NCI-H2029 treated with DMSO at 0.1 percent for 48 hours (cell line): Measurements from ENCODE around the gene PACS1.

Source experiments
- DNase-seq: peaks from one replicate; lab custom pipeline; 2025; lab: John Stamatoyannopoulos, UW

The PACS1 gene

DNA sequence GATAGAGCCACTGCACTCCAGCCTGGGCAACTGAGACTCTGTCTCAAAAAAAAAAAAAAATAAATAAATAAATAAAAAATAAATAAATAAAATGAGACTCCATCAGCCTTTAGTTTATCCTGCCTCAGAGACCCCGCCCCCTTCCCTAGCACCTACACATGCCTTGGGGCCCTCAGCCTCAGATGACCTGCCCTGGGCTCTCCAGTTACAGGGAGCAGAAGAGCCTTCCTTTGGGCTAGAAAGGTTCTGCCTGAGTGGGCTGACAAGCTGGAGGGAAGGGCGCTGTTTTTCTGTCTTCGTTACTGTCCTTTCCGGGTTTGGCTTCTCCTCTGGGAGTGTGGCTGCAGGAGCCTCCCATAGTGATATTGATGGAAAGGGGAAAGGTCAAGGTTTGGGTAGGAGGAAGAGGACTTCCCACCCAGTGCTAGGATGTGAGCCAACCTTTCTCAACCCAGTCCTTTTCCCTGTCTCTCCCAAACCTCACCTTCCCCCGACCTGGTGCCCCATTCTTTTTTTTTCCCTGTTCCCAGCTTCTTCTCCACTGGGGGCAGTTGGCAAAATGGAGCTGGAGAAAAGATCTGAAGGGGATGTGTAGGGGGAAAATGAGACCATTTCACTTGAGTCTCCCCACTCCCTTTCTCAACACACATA, 19.4 kb upstream of the PACS1 start:
- no peak for DNase-seq

DNA sequence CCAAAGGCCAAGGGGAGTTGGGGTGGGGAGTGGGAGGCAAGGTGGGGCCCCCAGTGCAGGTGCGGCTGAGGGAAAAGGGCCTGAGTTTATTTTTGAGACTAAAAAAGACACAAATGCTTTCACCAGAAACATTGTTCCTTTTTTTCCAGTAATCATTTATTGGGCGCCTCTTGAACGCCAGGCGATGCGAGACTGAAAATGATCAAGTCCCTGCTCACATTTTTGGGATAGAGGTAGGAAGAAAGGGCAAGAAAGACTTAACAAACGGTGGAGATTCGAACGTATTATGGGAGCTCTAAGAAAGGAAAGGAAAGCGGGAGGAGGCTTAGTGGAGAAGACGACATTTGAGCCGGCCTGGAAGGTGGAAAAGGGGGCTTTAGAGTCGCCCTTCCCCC, 18.7 kb upstream of the PACS1 start:
- DNase-seq: no peak

DNA sequence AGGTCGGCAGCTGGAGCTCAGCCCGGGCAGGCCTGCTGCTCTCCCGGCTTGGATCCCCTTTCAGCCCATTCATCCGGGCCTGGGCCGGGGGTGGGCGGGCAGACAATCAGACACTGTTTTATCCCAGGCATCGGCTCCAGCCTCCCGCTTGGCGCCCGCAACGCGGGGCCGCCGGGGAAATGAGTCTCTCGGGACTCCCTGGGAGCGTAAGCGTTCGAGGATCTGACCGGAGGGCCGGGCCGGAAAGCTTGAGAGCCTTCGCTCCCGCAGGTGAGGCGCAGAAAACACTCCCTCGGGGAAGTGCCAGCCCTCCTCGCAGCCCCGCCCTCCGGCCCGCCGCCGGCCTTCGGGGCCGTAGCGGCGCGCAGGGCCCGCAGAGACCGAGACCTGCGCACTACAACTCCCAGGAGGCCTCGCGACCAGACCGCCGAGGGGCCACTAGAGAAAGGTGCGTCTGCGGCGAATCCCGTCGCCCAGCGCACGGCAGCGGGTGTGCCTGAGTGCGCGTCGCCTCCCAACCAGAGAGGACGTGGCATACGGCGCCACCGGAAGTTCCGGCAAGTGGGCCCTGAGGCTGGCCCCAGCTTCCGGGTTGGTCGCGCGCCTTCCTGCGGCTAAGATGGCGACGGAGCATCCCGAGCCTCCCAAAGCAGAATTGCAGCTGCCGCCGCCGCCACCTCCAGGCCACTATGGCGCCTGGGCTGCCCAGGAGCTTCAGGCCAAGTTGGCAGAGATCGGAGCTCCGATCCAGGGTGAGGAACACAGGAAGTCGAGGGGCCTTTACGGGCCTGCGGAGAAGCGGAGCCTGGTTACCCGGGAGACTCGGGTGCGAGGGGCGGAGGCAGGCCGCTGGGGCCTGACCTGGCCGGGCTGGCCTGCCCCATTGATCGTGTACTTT, 18.1 kb upstream of the PACS1 start, which contains the start of gene SF3B2:
TSS of gene SF3B2 (plus strand) at position 599 of the 898 bp plus-strand sequence. CDS start at position 620, 21 bp downstream.
- DNase-seq: peak; percentile 91

DNA sequence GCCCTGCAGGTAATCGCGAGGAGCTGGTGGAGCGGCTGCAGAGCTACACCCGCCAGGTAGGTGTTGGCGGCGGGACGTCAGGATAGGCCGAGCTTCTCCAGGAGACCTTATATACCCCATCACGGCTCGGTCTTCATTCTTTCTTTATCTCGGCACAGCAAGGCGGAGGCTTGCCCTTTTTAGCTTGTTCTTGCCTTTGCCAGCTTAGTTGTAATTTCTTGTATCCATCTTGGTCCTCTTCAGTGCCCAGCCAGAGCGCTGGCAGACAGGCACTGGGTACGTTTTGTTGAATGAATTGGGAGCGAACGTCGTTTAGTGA, 17.4 kb upstream of the PACS1 start:
- DNase-seq: no peak

DNA sequence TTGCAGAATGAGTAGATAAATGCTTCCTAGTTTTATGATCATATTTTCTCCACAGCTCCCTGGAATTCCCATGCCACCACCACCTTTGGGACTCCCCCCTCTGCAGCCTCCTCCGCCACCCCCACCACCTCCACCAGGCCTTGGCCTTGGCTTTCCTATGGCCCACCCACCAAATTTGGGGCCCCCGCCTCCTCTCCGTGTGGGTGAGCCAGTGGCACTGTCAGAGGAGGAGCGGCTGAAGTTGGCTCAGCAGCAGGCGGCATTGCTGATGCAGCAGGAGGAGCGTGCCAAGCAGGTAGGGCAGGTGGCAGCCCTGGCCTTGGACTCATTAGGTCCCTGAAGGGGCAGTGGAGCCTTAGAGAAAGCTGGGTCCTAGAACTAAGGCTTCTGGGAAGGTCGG, 15.1 kb upstream of the PACS1 start:
- DNase-seq: no peak

DNA sequence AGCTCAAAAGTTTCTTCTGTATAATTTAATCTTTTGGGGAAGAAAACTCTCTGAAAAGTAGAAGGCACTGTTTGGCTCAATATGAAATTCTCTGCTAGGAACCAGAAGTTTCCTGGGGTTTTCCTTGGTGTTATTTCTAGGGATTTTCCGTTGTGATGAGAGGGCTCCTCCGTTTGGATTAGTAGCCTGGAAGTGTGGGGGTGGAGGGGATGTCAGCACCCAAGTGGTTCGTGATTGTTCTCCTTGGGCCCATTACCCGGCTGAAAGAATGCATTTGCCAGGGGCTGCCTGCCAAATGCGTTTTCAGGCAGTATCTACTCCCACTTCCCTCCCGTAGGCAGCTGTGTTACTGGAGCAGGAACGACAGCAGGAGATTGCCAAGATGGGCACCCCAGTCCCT, 13.6 kb upstream of the PACS1 start:
- no peak for DNase-seq

DNA sequence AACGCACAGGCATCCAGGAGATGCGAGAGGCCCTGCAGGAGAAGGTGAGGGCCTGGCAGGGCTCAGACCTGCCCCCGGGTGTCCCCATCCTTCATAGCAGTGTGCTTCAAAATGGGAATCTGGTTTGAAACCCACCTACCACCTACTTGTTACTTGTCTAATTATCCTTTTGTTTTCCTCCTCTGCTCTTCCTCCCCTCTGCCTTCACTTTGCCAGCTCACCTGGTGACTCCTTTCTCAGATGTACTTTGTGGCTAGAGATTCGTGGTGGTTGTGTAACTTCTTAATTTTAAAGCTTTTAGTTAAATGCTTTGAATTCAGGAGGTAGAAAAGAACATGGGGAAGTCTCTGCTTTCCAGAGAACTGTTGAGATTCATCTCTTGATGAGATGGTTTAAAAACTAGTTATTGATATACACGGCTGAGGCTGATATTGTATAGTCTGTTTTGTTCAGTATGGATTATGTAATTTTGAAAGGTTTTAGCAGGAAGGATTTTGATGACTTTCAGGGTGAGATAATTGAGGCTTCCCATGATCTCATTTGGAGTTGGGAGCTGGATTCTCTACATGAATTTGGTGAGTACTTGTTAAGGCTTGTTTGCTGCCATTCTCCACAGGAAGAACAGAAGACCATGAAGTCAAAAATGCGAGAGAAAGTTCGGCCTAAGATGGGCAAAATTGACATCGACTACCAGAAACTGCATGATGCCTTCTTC, 9.9 kb upstream of the PACS1 start:
- DNase-seq: no peak

DNA sequence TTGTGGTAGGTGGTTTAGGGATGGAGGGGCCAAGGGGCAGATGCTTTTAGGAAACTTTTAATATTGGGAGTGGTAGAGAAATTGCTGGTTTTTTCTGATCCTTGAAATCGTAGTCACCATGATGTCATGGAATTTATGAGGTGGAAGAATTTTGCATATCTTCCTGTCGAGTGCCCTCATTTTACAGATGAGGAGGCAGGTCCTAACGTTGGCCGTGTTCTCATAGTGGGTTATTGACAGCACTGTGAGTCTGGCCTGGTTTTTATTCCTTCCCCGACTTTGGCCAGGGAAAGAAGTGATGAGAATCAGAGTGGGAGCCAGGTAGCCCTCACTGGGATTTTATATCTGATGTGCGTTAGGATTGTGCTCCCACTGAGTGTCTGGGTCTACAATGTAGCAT, 8.8 kb upstream of the PACS1 start:
- no peak for DNase-seq

DNA sequence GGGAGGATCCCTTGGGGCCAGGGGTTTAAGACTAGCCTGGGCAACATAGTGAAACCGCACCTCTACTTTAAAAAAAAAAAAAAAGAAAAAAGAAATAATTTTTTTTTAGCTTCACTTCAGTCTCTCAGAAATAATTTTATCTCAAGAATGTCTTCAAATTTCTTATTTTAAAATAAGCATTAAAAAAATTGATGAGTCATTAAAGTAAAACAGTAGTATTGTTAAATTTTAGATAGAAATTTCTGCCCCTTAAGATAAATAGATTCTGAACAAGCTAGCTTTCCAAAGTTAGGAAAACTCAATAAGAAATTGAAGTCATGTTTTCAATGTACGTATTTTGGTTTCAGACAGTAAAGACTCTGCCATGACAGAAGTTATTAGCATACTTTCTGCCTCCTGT, 7.7 kb upstream of the PACS1 start:
- DNase-seq: no peak

DNA sequence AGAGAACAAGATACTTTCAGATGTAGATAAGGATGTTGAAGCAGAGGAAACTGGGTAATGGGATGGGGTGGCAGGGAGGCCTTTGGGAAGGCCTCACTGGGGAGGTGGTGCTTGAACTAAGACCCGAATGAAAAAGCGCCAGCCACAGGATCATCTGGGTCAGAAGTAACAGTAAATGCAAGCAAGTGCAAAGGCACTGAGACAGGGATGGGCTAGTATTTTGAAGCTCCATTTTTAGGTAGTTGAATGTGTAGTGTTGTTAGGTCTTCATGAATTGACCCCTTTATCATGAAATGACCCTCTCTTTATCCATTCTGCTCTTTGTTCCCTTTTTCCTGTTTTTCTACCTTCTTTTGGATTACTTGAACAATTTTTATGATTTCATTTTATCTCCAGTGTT, 6.2 kb upstream of the PACS1 start:
- DNase-seq: no peak

DNA sequence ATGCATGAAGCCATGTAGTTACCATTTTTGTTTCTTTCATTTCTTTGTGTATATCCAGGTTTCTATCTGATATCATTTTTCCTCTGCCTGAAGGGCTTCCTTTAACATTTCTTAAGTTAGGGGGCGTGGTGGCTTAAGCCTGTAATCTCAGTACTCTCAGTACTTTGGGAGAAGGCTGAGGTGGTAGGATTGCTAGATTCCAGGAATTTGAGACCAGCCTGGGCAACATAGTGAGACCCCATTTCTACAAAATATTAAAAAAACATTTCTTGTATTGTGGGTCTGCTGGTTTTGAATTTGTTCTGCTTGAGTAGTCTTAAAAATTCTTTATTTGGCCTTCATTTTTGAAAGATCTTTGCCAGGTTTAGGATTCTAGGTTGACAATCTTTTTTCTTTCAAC, 5.5 kb upstream of the PACS1 start:
- no peak for DNase-seq

DNA sequence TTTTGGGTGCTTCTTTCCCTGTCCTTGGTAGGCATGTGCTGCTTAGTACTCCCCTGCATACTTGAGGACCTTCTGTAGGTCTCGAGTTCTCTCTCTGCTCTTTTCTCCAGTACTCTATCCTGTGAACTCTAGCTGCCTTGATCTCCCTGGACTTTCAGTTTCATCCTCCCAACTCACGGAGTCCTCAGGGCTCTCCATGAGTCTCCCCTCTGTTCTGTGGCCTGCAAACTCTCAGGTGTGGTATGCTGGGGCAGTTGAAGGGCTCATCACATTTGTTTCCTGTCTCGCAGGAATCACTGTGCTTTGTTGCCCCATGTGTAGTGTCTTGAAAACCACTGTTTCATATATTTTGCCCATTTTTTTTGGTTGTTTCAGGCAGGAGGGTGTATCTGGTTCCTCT, 3.3 kb upstream of the PACS1 start:
- no peak for DNase-seq

DNA sequence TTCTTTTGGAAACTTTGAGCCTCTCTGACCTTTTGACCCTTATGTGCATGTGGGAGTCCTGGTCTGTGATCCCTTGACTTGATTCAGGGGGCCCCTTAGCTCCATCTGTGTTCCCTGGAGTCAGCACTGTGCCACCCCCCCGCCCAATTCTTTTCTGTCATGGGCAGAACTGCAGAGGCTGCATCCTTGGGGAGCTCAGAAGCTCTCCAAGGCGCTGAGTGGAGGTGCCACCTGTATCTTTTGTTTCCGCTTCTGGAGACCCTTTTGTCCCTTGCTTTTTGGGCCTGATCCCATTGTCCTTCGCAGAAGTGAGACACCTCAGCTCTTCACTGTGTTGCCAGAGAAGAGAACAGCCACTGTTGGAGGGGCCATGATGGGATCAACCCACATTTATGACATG, 2.4 kb upstream of the PACS1 start:
- DNase-seq: no peak

DNA sequence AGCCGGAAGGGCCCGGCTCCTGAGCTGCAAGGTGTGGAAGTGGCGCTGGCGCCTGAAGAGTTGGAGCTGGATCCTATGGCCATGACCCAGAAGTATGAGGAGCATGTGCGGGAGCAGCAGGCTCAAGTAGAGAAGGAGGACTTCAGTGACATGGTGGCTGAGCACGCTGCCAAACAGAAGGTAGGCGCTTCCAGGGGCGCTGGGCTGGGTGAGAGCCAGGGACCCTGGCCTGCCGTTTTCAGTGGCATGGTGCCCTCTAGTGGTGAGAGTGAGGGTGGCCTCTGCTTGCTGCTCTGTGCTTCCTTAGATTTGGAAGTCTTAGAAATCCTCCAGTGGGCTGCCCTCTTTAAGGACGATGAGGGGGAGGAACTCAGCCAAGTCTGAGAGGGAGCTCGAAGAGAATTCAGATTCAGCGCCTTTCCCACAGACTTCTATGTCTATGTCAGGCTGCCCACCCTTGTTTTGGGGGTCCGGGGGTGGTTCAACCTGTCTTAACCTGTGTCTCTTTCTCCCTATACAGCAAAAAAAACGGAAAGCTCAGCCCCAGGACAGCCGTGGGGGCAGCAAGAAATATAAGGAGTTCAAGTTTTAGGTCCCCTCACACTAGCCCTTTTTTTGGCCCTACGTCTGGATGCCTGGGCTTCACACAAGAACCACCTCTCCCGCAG, 1.8 kb upstream of the PACS1 start:
- DNase-seq: peak; percentile 29

DNA sequence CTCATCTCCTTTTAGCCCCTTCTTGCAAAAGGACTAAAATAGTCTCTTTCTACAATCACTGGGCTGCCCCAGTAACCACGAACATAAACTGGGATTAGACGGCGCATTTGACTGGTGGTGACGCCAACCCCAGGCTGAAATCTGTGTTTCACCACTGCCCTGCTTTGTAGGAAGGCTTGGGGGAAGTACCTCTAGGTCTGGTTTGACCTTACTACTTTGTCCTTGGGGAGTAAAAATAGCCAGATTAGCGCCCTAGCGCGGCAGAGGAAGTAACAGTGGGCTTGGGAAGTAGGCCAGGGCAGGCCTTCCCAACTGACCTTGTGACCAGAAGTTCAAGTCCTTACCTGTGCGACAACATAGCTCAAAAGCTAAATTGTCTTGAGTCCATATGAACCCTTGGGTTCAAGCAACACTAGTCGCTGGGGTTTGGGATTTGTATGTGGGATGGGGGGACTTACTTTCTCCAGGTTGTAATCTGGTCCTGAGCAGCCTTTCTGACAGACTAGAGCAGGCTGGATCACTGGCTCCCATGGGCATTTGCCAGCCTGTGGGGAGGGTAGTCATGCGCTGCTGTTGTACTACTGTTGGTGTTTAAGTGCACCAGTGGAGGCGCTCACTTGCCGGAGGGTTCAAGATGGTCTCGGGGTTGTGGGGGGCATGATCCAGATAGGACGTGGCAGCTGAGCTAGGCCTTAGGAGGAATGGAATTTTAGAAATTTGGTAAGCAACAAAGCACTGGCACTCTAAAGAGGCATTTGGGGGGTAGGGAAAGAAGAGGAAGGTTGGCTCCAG, 953 bp upstream of the PACS1 start:
- DNase-seq: no peak

DNA sequence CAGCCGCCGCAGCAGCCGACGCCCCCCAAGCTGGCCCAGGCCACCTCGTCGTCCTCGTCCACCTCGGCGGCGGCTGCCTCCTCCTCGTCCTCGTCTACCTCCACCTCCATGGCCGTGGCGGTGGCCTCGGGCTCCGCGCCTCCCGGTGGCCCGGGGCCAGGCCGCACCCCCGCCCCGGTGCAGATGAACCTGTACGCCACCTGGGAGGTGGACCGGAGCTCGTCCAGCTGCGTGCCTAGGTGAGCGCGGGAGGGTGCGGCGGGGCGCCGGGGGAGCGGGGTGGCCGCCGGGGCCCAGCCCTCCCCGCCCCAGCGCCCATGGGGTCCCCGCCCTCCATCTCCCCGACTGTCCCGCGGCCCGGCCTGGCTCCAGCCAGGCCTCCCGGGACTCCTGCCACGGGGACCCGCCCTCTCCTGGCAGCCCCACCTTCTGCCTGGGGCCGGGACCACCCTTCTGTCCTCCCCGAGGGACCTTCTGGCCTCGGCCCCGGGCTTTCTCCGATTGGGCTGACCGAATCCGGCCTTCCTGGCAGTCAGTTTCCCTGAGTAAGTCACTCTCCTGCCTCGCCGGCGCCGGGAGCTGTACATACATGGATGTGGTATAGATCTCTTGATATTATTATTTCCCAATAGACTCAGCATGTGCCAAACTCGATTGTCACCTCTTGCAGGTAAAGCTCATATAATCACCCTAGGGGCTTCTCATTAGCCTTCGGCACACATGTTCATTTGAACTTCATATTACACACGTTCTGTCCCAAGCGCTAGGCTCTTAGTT, 720 bp downstream of the PACS1 start:
- DNase-seq: no peak

DNA sequence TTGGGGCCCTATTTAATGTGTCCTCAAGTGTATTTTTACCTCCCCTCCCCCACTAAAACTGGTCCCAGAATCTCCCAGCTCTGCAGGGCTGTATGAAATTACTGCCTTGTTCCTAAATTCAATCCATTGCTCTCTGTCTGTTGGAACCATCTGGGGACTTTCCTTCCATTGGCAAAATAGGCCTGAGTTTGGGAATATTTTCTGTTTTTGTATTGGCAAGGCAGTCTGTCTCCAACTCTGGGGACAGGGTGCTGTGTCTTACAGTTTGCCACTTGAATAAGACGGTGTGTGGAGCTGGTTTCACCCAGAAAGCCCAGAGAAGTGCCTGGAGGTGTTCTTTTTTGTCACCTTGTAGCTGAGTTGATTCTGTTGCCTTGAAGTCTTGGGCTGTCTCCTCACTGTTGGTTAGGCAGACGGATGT, 1.3 kb downstream of the PACS1 start:
- DNase-seq: no peak

DNA sequence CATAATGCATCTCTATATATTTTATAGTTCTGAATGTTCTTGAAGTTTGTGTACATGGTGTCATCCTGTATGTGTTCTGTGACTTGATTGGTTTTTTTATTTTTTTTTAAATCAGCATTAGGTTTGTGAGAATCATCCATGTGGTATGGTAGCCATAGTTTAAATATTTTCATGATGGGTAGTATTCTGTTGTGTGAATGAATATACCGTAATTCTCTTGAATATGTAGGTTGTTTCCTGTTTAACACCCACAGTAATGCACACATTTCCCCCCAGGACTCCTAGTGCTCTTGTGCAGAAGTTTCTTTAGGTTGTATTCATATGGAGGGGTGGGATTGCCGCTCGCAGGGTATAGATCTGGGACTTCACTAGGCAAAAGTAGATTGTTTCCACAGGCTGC, 2.0 kb downstream of the PACS1 start:
- DNase-seq: no peak

DNA sequence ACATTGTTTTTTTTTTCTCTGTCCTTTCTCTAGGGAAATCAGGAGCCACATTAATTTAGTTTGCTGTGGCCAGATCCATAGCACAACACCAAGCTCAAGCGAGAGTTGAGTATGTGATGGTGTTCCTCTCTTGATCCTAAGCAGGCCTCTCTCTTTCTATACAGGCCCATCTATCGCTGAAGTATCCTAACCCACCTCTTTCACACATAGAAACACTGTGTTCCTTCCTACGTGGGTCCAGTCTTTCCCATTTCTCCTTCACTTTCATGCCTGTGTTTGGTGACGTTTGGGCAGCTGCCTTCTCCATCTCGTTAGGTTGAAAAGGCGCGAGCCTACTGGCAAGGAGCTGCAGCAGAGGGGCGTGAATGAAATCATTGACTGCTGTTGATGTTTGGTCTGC, 2.4 kb downstream of the PACS1 start:
- DNase-seq: no peak

DNA sequence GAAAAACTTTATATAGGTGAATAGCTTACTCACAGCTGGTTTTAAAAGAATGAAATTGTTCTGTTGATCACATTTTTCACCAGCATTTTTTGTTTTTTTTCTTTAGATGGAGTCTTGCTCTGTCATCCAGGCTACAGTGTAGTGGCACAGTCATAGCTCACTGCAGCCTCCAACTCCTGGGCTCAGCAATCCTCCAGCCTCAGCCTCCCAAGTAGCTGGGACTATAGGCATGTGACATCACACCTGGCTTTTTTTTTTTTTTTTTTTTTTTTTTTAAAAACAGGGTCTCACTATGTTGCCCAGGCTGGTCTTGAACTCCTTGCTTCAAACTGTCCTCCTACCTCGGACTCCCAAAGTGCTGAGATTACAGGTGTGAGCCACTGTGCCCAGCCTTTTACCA, 3.6 kb downstream of the PACS1 start:
- no peak for DNase-seq

DNA sequence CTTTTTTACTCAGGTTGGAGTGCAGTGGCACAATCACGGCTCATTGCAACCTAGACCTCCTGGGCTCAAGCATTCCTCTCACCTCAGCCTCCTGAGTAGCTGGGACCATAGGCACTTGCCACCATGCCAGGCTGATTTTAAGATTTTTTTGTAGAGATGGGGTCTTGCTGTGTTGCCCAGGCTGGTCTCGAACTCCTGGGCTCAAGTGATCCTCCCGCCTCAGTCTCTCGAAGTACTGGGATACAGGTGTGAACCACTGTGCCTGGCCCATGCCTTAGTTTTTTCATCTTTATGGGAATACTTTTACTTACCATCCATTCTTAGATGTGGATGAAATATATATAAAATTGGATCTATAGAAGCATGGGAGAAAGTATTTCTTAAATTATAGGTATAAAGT, 5.2 kb downstream of the PACS1 start:
- DNase-seq: no peak
